GM18508 (cell line): ENCODE data around the gene LYZL6.
"Not testable (repeated sequence)": the region's sequence is repeated elsewhere in the genome, so short reads cannot be mapped to it uniquely, and the experiment has no call there.

Experiments used
- ATAC-seq: cut with Tn5 transposase; IDR thresholded peaks from one replicate; pipeline ENCODE4 v1.9.1; 2021; ENCODE audit warnings: moderate number of reproducible peaks; ENCODE audit not compliant: insufficient read depth, unreplicated experiment

LYZL6 gene

GRCh38 chr17:35948092-35948491, 4.6 kb upstream of the LYZL6 start:
- ATAC-seq: no peak

- ATAC-seq: no peak
These were observed 3.7 kb upstream of the LYZL6 start for GRCh38 chr17:35947156-35947585.

GRCh38 chr17:35944151-35944550, 638 bp upstream of the LYZL6 start:
- no peak for ATAC-seq

GRCh38 chr17:35942588-35943186, 826 bp downstream of the LYZL6 start:
- no peak for ATAC-seq

GRCh38 chr17:35938492-35938891, 5.0 kb downstream of the LYZL6 start:
- not testable (repeated sequence) for ATAC-seq

GRCh38 chr17:35936063-35936462, 7.5 kb downstream of the LYZL6 start:
- no peak for ATAC-seq

- no peak for ATAC-seq
These were observed 8.8 kb downstream of the LYZL6 start for GRCh38 chr17:35934760-35935159.

GRCh38 chr17:35932586-35932985, 10.9 kb downstream of the LYZL6 start:
- no peak for ATAC-seq

- ATAC-seq: no peak
These were observed 11.6 kb downstream of the LYZL6 start for GRCh38 chr17:35931794-35932425.

- ATAC-seq: no peak
These were observed 13.1 kb downstream of the LYZL6 start, which contains the start of gene RDM1 for GRCh38 chr17:35930211-35931065. TSS of gene RDM1 (minus strand) at chr17:35930773. CDS start at chr17:35930727, 46 bp downstream.

- no peak for ATAC-seq
These were observed 15.8 kb downstream of the LYZL6 start for GRCh38 chr17:35927714-35928113.

GRCh38 chr17:35923609-35924114, 19.9 kb downstream of the LYZL6 start:
- no peak for ATAC-seq

GRCh38 chr17:35920229-35920628, 23.3 kb downstream of the LYZL6 start:
- no peak for ATAC-seq

GRCh38 chr17:35918665-35919064, 24.8 kb downstream of the LYZL6 start:
- ATAC-seq: no peak

- ATAC-seq: no peak
These were observed 25.8 kb downstream of the LYZL6 start for GRCh38 chr17:35917519-35918213.

GRCh38 chr17:35915153-35915964, 28.2 kb downstream of the LYZL6 start:
- ATAC-seq: no peak

GRCh38 chr17:35914354-35914753, 29.2 kb downstream of the LYZL6 start:
- ATAC-seq: no peak

GRCh38 chr17:35913609-35914008, 29.9 kb downstream of the LYZL6 start:
- no peak for ATAC-seq

- ATAC-seq: no peak
These were observed 30.6 kb downstream of the LYZL6 start for GRCh38 chr17:35912942-35913341.
